Omental fat pad (tissue), 4 donors: ENCODE results near the gene CALY. TPM values are rescaled to one million over a fixed set of nuclear protein-coding genes. Genes with fewer than 3 reads are reported as not detected.

Experiments
- ATAC-seq: fragments of 150-250 bp; one replicate; pipeline ENCODE4 v1.9.1; 2016; ENCODE audit warnings: mild to moderate bottlenecking, moderate library complexity; ENCODE audit not compliant: low FRiP score
- DNase-seq: peaks from one replicate; pipeline ENCODE4 v3.0.0-alpha.2; 2019; ENCODE audit warnings: low spot score
- total RNA-seq, 4 donors: library from RNA; depleted of rRNA; stranded (reverse); fragments of >200 nt; gene quantifications; one replicate each; pipeline ENCODE4 v1.1.0, GENCODE V29; 2016
- TF ChIP-seq, protein P1 (sequence below), 3 donors: fragments of 450-650 bp; IDR thresholded peaks; one replicate each; pipeline ENCODE4 v1.5.1; 2016 to 2017; ENCODE audit warnings: antibody characterized with exemption in 3 of 3, mild to moderate bottlenecking in 3 of 3, moderate library complexity in 2 of 3

CALY gene
- total RNA-seq, 4 donors from 2014 or later = not detected

DNA sequence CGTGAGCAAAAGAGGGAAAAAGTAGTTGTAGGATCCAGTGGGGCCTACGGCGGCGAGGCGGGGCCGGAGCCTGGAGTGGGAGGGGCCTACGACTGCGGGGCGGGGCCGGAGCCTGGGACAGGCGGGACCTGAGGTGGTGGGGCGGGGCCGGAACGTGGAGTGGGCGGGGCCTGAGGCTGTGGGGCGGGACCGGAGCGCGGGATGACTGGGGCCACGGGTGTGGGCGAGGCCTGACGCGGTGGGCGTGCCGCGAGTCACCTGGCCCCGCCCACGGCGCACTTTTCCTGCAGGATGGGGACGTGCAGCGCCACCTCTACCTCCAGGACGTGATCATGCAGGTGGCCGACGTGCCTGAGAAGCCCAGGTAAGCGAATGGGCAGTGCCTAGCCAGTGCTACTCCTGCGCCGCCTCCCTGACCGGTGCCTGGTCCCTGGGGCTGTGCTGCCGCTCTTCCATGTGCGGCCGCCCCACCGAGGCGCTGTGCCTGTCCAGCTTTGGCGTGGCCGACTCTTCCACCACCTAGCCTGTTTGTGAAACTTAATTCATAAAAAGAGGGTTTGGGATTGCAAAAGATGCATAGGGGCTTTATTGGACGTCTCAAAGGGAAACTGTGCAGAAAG, 27.5 kb downstream of the CALY start:
- TF ChIP-seq, protein P1, sequence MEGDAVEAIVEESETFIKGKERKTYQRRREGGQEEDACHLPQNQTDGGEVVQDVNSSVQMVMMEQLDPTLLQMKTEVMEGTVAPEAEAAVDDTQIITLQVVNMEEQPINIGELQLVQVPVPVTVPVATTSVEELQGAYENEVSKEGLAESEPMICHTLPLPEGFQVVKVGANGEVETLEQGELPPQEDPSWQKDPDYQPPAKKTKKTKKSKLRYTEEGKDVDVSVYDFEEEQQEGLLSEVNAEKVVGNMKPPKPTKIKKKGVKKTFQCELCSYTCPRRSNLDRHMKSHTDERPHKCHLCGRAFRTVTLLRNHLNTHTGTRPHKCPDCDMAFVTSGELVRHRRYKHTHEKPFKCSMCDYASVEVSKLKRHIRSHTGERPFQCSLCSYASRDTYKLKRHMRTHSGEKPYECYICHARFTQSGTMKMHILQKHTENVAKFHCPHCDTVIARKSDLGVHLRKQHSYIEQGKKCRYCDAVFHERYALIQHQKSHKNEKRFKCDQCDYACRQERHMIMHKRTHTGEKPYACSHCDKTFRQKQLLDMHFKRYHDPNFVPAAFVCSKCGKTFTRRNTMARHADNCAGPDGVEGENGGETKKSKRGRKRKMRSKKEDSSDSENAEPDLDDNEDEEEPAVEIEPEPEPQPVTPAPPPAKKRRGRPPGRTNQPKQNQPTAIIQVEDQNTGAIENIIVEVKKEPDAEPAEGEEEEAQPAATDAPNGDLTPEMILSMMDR (IDR thresholded peaks at IDR 0.05) = no peak
- ATAC-seq (peak; percentile 97), DNase-seq (peak; percentile 94)

DNA sequence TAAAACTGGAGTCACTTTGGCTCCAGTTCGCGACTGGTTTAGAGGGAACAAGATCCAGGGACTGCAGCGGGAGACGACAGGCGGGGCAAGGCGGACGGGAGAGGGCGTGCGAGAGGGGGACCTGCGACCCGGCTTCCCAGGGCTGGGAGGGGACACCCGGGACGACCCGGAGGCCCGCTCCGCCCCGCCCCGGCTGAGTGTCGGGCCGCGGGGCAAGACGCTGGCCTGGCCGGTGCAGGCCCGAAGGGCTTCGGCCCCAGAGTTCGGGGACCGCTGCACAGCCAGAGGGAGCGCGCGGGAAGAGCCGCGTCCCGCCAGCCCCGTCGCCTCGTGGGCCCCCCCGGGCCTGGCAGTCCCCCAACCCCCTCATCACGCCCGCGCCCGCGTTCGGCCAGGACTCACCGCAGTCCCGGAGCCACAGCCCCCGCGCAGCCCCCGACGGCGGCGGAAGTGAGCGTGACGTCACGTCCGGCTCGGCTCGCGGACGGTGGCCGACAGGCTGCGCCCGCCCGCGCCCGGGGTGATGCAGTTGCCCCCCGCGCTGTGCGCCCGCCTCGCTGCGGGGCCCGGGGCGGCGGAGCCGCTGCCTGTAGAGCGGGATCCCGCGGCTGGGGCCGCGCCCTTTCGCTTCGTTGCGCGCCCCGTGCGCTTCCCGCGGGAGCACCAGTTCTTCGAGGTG, 28.1 kb downstream of the CALY start, which contains the start of the genes TUBGCP2 and ZNF511:
Gene TUBGCP2 (minus strand): TSS at position 452 of the 679 bp plus-strand sequence. CDS start 5,931 bp downstream, outside the sequence.
Gene ZNF511 (plus strand): TSS at position 494 of the 679 bp plus-strand sequence. CDS start 30 bp downstream, at position 524.
- TF ChIP-seq, protein P1 (IDR thresholded peaks at IDR 0.05) = no peak
- peak; percentile 70 for DNase-seq
- peak; percentile 87 for ATAC-seq

DNA sequence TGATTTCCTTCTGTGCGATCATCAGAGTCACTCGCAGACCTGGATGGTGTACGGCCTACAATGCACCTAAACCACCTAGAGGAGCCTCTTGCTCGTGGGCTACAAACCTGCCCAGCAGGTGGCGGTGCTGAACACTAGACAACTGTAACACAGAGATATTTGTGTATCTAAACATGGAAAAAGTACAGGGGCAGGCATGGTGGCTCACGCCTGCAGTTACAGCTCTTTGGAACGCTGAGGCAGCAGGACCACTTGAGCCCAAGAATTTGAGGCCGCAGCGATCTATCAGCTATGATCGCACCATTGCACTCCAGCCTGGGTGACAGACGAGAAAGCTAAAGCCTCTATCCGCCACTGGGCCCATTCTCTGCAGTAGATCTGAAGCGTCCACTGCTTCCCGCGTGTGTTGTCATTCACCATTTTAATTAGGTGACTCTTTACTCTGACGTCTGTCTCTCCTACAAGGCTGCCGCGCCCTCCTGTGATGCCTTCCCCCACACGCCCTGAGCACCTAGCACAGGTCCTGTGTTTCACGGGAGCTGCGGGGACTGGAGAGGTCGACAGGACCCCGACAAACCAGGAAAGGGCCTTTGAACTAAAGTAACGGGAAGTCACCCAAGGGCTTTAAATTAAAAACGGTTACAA, 28.8 kb downstream of the CALY start:
- TF ChIP-seq, protein P1 (IDR thresholded peaks at IDR 0.05) = peak in 1 of 3 donors; percentile 13
- ATAC-seq (peak; percentile 38), DNase-seq (peak; percentile 66)

DNA sequence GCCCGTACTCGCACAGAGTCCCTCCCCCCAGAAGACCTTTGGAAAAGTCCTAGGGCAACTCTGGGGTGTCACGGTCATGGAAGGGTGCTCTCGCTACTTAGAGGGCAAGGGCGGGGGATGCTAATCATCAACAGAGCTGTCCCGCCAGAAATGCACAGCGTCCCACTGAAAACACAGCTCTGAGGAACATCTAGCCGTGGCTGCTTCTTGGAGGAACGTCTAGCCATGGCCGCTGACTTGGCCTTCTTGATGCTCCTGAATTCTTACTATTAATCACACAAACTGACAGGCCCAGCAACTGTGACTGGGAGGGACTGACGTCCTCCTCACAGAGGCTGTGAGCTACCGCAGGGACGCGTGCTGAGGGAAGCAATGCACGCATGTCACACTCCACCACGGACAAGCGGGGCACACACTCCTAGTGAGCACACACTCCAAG, 29.7 kb downstream of the CALY start:
- ATAC-seq = no peak
- TF ChIP-seq, protein P1 (IDR thresholded peaks at IDR 0.05) = no peak
- no peak for DNase-seq

DNA sequence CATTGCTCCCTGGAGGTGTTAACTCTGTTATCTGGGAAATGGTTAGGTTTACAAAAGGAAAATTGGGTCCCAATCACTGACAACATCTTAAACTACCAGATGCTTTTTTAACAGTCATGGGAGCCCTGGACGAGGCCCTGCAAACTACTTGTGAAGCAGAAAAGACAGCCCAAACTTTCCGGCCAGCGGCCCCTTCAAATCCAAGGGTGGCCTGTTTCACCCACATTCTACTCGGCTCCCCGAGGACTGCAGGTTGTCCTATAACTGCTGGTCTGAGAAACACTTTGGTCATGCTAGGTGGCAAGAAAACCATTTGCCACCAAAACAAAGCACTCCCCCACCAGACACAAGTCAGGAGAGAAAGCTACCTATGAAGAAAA, 30.6 kb downstream of the CALY start:
- TF ChIP-seq, protein P1 (IDR thresholded peaks at IDR 0.05) = no peak
- no peak for DNase-seq
- no peak for ATAC-seq

DNA sequence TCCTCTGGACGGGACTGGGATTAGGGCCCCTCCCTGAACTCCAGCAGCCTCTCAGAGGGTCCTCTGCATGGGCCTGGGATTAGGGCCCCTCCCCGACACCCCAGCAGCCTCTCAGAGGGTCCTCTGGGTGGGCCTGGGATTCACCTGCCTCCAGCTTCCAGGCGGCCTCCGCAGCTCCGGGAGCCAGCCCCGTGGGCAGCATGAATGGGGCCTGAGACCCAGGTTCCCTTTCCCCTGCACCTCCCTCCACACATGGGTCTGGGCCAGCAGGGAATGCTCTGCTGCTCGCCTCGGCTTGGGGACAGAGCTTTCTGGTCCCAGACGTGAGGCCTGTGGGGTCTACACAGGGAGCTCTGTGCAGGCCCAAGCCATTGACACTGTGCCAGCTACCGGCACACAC, 33.5 kb downstream of the CALY start:
- DNase-seq (no peak), ATAC-seq (no peak)
- TF ChIP-seq, protein P1 (IDR thresholded peaks at IDR 0.05) = no peak
